ENCODE data around the gene MICU1.

GRCh38 chr10:72653383-72654096, 27.7 kb upstream of the MICU1 start:
- TF ChIP-seq GATA2 (IDR thresholded peaks at IDR 0.05; ENCODE audit: low read depth, low read length) (no peak), GATA3 (IDR thresholded peaks at IDR 0.05; ENCODE audit: low read depth, low read length) (no peak)

Data from SH-SY5Y (cell line).